ENCODE measurements around the gene CACNB1.
"Not testable (repeated sequence)": the region's sequence is repeated elsewhere in the genome, so short reads cannot be mapped to it uniquely, and the experiment has no call there.

The CACNB1 gene

DNA sequence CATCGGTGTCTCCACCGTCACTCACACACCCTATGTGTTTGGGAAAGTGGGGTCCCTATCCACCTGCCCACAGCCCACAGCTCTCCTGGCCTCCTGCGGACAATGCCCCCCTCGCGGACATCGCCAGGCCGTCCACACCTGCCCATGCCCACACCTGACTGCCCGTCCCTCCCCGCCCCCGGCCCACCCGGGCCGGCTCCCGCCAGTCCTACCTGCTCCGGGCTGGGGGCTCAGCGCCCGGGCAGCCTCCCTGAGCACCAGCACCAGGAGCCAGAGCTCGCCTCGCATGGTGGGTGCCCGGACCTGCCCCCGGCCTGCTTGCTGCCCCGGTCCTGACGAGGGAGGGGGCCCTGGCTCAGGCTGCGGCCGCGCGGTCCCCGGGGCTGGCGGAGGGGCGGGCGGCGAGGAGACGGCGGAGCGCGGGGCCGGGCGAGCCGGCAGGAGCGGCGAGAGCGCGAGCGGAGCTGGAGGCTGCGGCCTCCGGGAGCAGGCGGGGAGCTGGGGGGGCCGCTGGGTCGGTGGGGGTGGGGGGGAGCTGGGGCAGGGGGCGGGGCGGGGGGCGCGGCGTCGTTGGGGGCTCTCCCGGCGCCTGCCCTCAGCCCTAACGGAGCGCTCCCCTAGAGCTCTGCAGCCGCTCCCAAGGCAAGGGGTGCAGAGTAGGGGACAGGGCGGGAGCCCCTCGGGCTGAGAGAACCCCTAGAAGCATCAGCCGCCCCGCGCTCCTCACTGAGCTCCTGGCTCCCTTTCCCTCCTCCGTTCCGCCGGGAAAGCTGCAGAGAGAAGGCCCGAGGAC is 46.1 kb downstream of the CACNB1 start, which contains the start of gene PLXDC1:
Gene PLXDC1, minus strand, starts transcription at position 488 of the 793 bp plus-strand sequence. Its CDS starts 200 bp downstream, at position 288.
- no peak for DNase-seq (ENCODE audit: low spot score)

DNA sequence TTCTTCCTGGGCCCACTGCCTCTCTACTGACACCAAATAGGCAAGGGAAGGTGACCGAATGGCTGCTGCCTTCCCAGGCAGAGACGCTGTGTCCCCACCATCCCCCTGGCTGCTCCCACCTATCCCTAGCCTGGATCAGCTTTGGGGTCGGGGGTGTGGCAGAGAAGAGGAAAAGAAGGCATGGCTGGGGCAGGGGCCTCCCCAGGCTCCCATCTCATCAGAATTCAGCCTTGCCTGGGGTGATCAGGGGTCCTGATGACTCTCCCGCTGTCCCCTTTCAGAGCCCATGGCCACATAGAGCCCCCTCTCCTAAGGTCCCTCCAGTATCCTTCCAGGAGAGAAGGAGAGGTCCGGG is 46.7 kb downstream of the CACNB1 start:
- no peak for DNase-seq (ENCODE audit: low spot score)

DNA sequence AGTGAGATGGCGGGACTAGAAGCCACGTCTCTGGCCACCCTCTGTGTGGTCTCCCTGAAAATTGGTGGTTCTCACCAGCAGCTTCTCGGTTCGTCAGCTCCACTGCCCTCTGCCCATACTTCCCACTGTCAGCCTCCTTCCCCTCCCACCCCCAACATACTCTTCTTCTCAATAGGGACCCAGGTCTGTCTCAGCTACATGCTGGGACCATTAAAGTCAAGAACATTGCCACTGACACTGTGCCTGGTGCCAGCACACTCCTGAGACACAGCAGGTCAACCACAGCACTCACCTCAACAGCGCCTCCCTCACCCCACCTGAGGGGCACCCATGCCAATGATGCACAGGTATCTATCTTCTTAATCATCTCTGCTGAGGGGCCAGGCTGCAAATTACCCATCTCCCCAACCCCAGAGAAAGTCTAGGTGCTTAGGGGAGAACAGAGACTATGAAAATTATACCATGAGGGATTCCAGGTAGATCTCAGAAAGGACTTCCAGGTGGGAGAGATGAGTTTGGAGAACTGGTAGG is 47.3 kb downstream of the CACNB1 start:
- DNase-seq (ENCODE audit: low spot score), result no peak

DNA sequence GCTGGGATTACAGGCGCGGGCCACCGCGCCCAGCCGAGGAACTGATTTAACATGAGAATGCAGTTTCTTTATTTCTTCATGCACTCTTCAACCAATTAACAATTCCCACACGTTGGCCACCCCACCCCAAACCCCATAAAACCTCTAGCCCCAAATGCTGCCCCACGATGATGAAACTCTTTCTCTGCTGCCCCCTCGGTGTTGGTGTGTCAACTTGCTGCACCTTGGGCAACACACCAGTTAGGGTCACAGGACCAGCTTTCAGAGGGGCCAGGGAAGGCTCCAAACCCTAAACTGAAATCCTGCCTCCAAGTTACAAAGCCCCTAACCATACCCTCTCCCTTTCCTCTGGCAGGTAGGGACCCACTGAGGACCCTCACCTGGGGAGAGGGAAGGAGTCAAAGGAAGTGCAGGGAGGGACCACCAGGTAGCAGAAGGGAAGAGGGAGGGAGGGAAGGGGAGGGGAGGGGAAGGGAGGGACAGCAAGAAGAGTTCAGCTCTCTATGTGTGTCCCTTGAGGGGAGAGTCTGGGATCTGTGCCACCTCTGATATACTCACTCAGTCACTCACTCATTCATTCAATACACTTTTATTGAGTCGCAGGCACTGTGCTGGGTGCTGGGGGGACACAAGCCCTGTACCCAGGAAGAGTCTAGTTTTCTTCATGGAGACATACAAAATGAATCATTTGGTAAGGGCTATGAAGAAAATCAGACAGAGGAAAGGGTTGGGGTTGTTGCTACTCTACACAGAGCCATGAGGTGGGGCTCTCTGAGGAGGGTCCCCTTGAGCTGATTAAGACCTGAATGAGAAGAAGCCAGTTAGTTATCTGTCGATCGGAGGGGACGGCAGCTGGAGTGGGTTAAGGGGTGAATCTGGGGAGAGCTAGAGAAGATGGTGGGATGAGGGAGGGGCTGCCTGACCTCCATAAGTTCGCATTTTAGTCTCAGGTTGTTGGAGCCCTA is 50.0 kb downstream of the CACNB1 start:
- DNase-seq (ENCODE audit: low spot score), result no peak

DNA sequence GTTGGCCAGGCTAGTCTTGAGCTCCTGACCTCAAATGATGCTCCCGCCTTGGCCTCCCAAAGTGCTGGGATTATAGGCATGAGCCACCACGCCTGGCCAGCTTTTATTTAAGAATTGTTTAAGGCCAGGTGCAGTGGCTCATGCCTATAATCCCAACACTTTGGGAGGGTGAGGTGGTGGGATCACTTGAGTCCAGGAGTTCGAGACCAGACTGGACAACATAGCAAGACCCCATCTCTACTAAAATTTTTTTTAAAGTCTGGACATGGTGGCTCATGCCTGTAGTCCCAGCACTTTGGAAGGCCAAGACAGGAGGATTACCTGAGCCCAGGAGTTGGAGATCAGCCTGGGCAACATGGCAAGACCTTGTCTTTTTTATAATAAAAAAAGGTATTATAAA is 51.2 kb downstream of the CACNB1 start:
- no peak for DNase-seq (ENCODE audit: low spot score)

DNA sequence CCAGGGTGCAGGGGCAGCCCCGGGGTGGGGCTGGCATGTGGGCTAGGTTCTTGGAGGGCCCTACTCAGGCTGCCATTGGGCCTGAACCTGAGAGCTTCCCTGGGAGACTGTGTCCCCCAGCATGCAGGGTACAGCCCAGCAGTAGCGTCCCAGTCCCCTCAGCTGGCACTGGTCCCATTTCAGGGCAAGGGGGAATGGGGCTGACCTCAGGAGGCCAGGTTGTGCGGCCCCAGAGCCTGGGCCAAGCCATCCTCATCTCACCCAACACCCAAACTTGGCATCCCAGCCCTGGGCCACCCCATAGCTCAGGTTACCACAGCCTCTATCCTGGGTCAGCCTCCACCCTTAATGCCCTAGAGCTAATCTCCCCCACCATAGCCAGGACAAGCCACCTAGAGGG is 52.3 kb downstream of the CACNB1 start:
- DNase-seq (ENCODE audit: low spot score), result no peak

DNA sequence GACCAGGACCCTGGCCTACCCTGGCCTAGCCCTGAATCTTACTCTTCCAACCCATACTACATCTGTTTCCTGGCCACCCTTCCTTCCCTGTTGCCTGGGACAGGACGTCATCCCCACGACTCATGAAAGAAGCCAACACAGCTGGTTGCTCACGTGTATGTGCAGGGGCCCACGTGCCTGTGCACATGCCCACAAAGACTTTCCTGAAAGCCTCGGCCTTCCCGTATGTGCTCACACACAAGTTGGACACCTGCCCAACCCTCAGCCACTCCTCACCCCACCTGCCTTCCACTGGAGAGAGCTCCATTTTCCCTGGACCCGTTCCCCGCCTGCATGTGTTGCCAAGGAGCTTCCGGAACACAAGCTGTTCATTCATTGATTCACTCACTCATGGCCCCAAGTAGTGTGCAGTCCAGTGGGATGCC is 53.0 kb downstream of the CACNB1 start:
- DNase-seq (ENCODE audit: low spot score), result peak; percentile 68

DNA sequence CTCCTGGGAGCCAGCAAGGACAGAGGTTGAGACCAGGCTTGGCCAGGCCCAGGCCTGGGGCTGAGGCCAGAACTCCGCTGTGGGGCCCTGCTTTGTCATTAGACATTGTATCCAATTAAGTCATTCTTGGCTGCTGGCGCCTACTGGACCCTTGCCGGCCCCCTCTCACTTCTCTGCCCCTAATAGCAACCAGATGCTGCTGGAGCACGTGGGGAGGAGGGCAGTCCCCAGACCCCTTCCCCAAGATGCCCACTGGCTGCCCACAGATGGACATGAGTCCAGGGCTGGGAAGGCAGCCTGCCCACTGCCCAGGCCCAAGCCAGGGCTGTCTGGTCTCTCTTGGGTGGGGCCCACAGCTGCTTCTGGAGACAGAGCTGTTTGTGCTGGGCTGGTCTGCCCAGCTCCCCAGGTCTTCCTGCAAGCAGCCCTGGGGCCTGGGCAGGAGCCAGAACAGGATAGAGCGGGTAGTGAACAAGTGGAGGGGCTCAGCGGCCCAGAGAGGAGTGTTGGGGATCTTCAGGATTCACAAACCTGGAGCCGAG is 53.8 kb downstream of the CACNB1 start:
- DNase-seq (ENCODE audit: low spot score), result no peak

DNA sequence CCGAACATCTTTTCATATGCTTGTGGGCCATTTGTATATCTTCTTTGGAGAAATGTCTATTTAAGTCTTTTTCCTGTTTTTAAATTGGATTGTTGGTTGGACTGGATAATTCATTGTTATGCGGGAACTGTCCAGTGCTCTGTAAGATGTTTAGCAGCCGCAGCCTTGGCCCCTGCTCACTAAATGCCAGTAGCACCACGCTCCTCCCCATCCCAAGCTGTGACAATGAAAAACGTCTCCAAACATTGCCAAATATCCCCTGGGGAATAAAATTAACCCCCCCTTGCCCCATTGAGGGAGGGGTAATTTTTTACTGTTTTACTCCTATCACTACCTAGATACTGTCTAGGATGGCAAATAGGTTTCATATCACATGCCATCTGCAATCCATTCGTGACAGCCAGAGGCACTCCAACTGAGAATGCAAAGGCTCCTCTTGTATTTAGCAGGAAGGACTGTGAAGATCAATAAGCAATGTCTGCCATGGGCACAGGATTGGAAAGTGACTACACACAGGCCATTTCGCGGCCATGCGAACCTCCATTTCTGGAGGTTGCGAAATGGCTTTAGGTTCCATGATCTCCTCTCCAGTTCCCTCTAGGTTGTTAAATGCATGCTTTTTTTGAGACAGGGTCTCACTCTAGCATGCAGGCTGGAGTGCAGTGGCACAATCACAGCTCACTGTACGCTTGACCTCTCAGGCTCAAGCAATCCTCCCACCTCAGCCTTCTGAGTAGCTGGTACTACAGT is 55.4 kb downstream of the CACNB1 start:
- DNase-seq (ENCODE audit: low spot score), result no peak

DNA sequence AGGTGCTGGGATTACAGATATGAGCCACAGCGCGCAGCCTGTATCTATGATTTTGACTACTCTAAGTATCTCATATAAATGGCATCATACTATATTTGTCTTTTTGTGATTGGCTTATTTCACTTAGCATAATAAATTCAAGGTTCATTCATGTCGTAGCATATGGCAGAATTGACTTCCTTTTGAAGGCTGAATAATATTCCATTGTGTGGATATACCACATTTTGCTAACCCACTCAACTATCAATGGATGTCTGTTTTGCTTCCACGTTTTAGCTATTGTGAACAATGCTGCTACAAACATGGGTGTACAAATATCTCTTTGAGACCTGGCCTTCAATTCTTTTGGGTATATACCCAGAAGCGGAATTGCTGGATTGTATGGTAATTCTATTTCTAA is 56.2 kb downstream of the CACNB1 start:
- no peak for DNase-seq (ENCODE audit: low spot score)

DNA sequence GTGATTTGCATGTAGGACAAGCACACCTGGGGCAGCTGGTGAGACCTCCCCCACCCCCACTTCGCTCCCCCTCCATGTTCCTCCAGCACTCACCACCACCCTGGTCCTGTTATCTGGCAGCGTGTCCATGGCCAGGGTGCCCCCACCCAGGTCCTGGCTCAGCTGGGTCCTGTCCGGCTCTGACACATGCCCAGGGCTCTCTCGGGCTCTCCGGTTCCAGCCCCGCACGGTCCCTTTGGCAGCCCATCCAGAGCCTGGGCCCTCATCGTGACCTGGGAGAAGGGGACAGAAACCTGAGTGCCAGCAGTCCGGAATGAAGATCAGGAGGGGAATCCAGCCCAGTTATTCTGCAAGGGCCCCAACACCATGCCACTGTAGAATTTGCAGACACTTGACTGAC is 57.9 kb downstream of the CACNB1 start:
- no peak for DNase-seq (ENCODE audit: low spot score)

DNA sequence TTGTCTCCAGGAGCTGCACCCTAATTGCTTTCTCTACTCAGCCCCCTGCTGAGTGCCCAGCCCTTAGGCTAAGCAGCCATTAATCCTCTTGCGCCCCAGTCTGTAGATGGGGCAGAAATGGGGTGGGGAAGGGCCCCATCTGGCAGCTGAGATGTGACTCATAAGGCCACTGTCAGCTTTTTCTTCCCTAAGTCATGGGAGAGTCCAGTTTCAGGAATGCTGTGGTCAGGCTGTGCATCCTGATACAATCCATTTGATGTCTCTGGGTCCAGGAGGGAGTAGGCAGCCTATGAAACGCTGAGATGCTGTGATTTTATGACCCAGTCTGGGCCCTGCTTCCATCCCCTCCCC is 58.3 kb downstream of the CACNB1 start:
- DNase-seq (ENCODE audit: low spot score), result peak; percentile 85

DNA sequence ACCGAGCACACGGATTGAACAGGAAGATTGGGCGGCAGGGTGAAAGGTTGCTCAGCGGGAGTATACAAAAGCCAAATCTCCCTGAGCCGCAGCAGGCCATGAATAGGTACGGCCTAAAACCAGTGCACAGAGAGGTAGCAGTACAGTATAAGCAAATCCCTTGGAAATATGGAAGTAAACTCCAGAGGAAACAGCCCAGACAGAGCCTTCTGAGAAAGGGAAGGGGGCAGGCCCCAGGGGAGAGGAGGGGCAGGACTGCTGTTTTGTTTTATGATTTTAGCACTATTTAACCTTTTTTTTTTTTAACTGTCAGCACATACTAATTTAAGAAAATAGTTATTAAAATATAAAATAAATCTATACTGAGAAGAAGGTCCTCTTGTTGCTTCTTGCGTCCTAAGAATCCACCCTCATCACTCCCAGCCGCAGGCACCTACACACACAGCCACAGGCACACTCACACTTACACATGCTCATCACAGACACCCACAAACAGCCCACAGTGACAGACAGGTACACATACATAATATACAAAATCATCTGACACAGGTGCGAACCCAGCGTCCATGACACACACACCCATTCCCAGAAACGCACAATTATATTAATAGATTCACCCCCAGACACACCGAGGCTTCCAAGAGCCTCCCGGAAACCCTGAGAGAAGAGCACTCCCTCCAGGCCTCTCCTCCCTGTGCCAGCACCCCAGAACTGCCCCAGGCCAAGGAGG is 58.9 kb downstream of the CACNB1 start:
- DNase-seq (ENCODE audit: low spot score), result peak; percentile 19

DNA sequence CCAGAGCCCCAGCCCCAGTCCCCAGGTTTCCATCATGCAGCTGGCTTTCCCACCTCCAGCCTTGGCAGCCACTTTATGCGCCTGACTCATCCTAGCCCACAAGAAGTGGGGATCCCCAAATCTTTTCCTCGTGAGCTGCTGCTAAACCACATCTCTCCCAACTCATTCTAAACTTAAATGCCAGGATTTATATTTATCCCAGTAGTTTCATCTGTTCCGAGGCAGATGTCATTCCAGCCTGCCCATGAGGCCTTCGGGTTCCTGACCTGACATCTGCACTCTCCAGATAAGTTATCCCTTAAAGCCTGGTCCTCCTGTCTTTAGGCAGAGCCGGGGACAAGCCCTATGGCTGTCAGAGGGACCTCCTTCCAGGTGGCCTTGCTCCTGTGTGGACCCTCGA is 62.6 kb downstream of the CACNB1 start:
- no peak for DNase-seq (ENCODE audit: low spot score)

DNA sequence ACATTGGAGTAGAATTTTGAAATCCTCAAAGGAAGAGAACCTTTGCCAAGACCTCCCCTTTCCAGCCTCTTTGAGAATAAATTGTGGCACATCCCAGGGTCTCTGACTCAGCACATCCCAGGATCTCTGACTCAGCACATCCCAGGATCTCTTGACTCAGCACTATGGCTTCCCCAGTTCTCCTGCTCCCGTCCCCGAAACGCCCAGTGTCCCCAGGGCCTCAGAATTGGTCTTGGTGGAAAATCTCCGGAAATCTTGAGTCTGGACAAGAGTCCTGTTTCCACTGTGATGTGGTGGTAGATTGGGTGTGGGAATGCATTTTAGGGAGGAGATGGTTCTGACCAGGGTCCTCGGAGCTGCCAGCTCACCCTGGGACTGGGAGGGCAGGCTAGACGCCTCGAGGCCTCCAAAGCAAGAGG is 65.3 kb downstream of the CACNB1 start:
- DNase-seq (ENCODE audit: low spot score), result no peak

DNA sequence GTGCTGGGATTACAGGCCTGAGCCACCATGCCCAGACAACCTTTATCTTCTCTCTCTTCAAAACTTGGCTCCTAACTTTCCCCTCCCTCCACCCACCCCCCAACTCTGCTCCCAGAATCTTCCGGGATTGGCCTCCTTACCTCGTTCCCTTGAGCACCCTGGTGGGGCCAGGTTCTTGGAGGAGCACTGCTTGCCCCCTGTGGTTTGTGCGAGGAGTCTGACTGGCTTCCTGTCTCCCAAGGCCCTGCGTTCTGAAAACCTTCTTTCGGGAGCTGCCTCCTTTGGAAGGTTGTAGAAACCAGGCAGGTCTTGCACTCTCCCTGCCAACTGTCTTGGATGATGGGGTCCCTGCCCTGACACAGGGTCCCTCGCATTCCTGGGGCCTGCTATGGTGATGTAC is 65.9 kb downstream of the CACNB1 start:
- DNase-seq (ENCODE audit: low spot score), result no peak

DNA sequence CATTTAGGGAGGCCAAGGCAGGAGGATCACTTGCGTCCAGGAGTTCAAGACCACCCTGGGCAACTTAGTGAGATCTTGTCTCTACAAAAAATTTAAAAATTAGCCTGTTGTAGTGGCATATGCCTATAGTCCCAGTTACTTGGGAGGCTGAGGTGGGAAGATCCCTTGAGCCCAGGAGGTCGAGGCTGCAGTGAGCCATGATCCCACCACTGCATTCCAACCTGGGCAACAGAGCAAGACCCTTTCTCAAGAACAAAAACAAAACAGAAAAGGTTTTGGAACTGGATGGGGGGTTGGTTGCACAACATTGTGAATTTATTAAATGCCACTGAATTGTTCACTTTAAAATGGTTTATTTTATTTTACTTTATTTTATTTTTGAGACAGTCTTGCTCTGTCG is 67.3 kb downstream of the CACNB1 start:
- DNase-seq (ENCODE audit: low spot score), result no peak

DNA sequence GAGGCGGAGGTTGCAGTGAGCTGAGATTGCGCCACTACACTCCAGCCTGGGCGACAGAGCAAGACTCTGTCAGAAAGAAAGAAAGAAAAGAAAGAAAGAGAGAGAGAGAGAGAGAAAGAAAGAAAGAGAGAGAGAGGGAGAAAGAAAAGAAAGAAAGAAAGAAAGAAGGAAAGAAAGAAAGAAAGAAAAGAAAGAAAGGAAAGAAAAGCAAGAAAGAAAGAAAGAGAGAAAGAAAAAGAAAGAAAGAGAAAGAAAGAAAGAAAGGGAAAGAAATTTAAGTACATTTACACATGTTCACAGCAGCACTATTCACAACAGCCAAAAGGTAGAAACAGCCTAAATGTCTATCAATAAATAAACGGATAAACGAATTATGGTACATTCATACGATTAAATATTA is 67.9 kb downstream of the CACNB1 start:
- not testable (repeated sequence) for DNase-seq (ENCODE audit: low spot score)

DNA sequence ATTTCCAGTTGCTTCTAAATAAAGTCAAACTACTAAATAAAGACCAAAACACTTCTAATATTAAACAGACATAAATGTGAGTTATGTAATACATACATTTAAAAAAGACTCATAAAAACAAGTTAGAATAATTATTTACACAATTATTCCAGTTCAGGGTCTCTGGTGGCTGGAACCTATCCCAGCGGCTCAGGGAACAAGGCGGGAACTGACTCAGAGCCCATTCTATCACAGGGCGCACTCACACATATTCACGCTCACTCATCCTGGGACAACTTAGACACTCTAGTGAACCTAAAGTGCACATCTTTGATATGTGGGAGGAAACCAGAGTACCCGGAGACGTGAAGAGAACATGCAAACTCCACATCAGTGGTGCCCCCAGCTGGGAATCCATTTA is 71.0 kb downstream of the CACNB1 start:
- no peak for DNase-seq (ENCODE audit: low spot score)

DNA sequence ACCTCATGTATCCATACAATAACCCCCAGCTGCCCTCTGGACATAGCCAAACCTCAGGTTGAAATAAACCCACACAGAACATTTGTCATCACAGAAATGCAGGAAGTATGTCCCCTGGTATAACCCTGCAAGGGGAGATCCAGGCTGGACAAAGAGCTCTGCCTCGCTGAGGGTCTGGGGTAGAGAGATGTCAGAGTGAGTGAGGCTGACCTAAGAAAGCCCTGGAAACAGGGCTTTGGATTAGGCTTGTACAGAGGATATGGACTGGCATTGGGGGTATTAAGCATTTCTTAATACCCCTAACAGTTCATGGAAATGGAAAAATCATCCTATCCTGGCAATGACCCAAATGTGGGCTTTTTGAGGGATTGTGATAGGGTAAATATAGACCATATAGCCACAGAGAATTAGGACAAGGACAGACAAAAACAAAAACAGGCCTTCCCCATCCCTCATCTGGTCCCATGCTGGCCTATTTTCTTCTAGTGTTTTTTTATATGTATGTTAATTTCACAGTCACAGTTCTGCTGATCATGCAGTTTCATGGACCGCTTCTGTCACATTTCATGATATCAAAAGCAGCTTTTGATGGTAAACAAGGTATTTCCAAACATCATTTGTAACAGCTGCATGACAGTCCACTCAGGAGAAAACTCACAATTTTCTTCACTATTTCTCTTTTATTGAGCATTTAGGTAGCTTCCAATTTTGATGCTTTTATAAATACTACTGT is 72.2 kb downstream of the CACNB1 start:
- DNase-seq (ENCODE audit: low spot score), result no peak

DNA sequence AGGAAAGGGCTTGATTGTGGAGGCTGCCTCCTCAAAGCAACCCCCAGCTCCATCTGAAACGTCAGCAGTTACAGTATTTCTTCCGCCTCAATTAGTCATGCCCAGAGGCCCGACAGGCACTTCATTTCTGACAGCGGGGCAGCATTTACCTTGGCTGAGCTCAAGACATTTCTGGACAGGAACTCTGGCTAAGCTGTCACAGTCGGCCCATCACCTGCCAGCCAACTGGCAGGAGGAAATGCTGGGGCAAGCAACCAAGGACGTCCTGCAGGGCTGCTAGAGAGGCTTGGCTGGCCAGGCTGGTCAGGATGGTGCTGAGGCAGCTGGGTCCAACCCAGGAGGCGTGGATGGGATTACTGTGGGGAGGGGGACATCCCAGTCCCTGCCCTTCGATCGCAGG is 73.8 kb downstream of the CACNB1 start:
- no peak for DNase-seq (ENCODE audit: low spot score)

Data from SW480 (cell line).